ENCODE measurements around the gene BCHE. TPM values are rescaled to one million over a fixed set of nuclear protein-coding genes. Genes with fewer than 3 reads are reported as not detected.

BCHE gene
- total and polyA plus RNA-seq, 4 donors, result 0.08 to 4.3 (median 1.1) TPM

DNA sequence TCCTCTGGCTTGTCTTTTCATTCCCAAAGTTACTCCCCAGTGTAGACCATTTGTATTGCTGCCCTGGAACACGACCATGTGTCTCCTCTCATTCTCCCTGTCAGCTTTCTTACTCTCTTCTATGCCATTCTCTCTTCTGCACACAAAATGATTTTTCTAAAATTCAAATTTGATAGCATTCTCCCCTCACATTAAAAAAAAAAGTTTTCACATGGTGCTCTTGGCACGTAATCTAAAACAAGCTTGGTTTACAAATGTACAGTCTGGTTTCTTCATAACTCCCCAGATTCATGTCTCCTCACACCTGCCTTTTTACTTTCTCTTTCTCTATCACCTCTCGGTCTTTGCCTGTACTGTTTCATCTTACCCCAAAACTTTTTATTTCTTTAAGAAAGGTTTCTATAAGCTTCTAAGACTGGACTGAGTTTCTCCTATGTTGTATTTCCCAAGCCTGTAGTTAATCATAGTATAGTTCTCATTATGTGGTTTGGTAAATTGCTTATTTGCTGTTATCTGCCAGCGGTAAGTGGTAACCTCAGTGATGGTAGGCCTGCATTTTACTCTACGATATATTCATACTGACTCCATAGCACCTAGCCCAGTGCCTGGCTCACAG, 31.2 kb downstream of the BCHE start:
- H3K36me3 ChIP-seq (ENCODE audit: control insufficient read depth in 1 of 2, insufficient read depth in 2 of 2, low read length in 1 of 2), result no peaks in the 10 kb centered on the region
- no peaks in the 10 kb centered on the region for H3K4me1 ChIP-seq (ENCODE audit: control insufficient read depth in 1 of 2, insufficient read depth in 2 of 2, low read length in 2 of 2)
- no peak overlapping the region for H3K4me3 ChIP-seq (ENCODE audit: low read length in 2 of 2)
- H3K9me3 ChIP-seq (ENCODE audit: control insufficient read depth, low read length), result no peaks in the 10 kb centered on the region
- DNase-seq (no peak), ATAC-seq (ENCODE audit: low FRiP score) (no peak)
- no peak overlapping the region for H3K27ac ChIP-seq (ENCODE audit: low read depth in 1 of 2, low read length in 2 of 2)
- intact Hi-C loops (cut with DNase I), result no loop called here
- no peaks in the 10 kb centered on the region for H3K27me3 ChIP-seq (ENCODE audit: control insufficient read depth in 1 of 2, insufficient read depth in 2 of 2, low read length in 1 of 2)
- 49 to 54% methylated on average over 5 of the region's 5 CpGs for WGBS, 2 donors

DNA sequence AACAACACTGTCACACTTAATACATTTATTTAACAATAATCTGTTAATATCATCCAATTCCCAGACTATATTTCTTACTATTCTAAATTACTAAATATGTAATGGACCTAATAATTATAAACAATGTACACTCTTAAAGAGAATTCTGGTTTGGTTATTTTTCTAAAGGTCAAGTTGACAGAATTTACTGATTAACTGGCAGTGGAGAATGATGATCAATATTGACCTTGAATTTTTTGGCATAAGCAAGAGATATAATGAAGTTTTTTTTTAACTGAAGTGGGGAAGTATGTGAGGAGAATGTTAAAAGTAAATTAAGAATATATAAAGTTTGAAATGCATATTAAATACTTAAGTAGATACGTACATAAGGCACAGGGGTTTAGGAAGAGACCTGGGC, 33.8 kb downstream of the BCHE start:
- ATAC-seq (ENCODE audit: low FRiP score), result no peak
- no peaks in the 10 kb centered on the region for H3K27me3 ChIP-seq (ENCODE audit: control insufficient read depth in 1 of 2, insufficient read depth in 2 of 2, low read length in 1 of 2)
- WGBS, 2 donors, result 91% methylated on average over 1 of the region's 1 CpG
- intact Hi-C loops (cut with DNase I), result no loop called here
- H3K36me3 ChIP-seq (ENCODE audit: control insufficient read depth in 1 of 2, insufficient read depth in 2 of 2, low read length in 1 of 2), result no peaks in the 10 kb centered on the region
- no peaks in the 10 kb centered on the region for H3K9me3 ChIP-seq (ENCODE audit: control insufficient read depth, low read length)
- no peaks in the 10 kb centered on the region for H3K4me1 ChIP-seq (ENCODE audit: control insufficient read depth in 1 of 2, insufficient read depth in 2 of 2, low read length in 2 of 2)
- DNase-seq, result no peak
- no peak overlapping the region for H3K27ac ChIP-seq (ENCODE audit: low read depth in 1 of 2, low read length in 2 of 2)
- H3K4me3 ChIP-seq (ENCODE audit: low read length in 2 of 2), result no peak overlapping the region

DNA sequence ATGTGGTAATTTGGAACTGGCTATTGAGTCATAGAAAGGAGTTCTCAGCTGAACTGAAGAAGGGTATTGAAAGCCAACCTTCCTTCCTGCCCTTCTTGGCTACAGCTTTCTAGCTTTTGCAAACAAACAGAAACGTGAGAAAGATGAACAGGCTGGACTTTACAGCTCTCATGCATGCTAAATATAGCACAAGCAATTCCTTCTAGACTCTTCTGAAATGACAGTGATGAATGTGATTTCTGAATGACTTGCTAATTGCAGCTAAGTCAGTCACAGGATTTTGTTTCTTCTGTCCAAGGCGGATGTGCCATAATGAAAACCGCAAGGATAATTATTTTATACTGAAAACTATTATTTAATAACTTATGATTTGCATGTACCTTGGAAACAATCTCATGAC, 36.3 kb downstream of the BCHE start:
- Histone ChIP-seq H3K27ac (ENCODE audit: low read depth in 1 of 2, low read length in 2 of 2) (no peak overlapping the region), H3K9me3 (ENCODE audit: control insufficient read depth, low read length) (no peaks in the 10 kb centered on the region), H3K4me1 (ENCODE audit: control insufficient read depth in 1 of 2, insufficient read depth in 2 of 2, low read length in 2 of 2) (no peaks in the 10 kb centered on the region), H3K27me3 (ENCODE audit: control insufficient read depth in 1 of 2, insufficient read depth in 2 of 2, low read length in 1 of 2) (no peaks in the 10 kb centered on the region), H3K36me3 (ENCODE audit: control insufficient read depth in 1 of 2, insufficient read depth in 2 of 2, low read length in 1 of 2) (no peaks in the 10 kb centered on the region), H3K4me3 (ENCODE audit: low read length in 2 of 2) (no peak overlapping the region)
- 33 to 38% methylated on average over 3 of the region's 3 CpGs for WGBS, 2 donors
- intact Hi-C loops (cut with DNase I), result no loop called here
- ATAC-seq (ENCODE audit: low FRiP score), result no peak
- no peak for DNase-seq

DNA sequence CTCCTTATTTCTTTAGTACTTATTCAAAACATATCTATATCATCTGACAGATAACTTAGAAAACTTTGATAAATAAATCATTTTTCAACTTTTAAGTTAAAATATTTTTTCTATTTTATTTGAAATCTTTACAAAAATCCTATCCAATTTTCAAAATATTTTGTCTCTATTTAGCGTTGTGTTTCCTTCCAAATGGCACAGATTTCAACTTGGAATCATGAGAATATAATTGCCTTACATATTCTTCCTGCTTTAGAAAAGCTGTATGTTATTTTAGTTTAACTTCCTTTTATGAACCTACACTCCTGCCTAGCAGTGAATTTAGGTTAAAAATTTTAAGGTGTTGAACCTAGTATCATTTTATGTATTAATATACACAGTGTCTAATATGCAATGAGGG, 38.2 kb downstream of the BCHE start:
- H3K36me3 ChIP-seq (ENCODE audit: control insufficient read depth in 1 of 2, insufficient read depth in 2 of 2, low read length in 1 of 2), result no peaks in the 10 kb centered on the region
- DNase-seq, result no peak
- intact Hi-C loops (cut with DNase I), result no loop called here
- ATAC-seq (ENCODE audit: low FRiP score), result no peak
- H3K4me1 ChIP-seq (ENCODE audit: control insufficient read depth in 1 of 2, insufficient read depth in 2 of 2, low read length in 2 of 2), result no peaks in the 10 kb centered on the region
- H3K27me3 ChIP-seq (ENCODE audit: control insufficient read depth in 1 of 2, insufficient read depth in 2 of 2, low read length in 1 of 2), result no peaks in the 10 kb centered on the region
- no peak overlapping the region for H3K27ac ChIP-seq (ENCODE audit: low read depth in 1 of 2, low read length in 2 of 2)
- 23 to 27% methylated on average over 1 of the region's 1 CpG for WGBS, 2 donors
- H3K4me3 ChIP-seq (ENCODE audit: low read length in 2 of 2), result no peak overlapping the region
- no peaks in the 10 kb centered on the region for H3K9me3 ChIP-seq (ENCODE audit: control insufficient read depth, low read length)

DNA sequence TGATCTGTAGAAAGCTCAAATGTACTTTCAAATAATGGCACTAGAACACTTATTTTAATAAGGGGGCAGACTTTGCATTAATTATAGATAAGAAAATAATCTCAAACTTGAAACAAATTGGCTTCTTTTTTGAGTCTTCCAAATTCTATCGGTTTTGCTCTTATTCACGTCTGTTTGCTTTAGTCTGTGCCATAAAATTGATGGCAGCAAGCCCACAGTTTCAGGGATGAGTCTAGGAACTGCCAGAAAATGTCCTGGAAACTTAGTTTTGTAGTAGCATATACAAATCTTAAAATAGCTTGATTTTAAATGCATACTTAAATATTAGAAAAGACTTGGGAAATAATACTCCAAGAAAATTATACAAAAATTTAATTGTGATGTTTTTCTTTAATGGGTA, 39.7 kb downstream of the BCHE start:
- no peak overlapping the region for H3K4me3 ChIP-seq (ENCODE audit: low read length in 2 of 2)
- no peak for ATAC-seq (ENCODE audit: low FRiP score)
- intact Hi-C loops (cut with DNase I), result no loop called here

DNA sequence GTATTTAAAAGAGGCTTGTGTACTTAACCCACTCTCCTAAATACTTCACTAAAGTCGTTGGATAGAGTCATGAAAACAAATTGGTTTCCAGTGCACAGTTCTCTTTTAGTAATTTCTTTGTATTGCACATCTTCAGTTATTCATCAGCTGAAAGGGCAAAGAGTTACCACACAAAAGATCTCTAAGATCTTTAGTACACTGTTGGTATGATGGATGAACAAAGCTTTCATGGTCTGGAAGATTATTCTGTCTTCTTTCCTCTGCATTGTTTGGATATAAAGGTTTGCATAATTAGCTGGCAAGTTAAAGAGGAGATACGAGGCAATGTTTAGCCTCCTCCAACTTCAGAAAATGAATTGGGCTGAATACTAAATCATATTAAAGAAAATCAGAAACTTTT, 40.5 kb downstream of the BCHE start:
- no peaks in the 10 kb centered on the region for H3K4me1 ChIP-seq (ENCODE audit: control insufficient read depth in 1 of 2, insufficient read depth in 2 of 2, low read length in 2 of 2)
- H3K9me3 ChIP-seq (ENCODE audit: control insufficient read depth, low read length), result no peaks in the 10 kb centered on the region
- DNase-seq (no peak), ATAC-seq (ENCODE audit: low FRiP score) (no peak)
- WGBS, 2 donors, result 50 to 56% methylated on average over 2 of the region's 2 CpGs
- no peak overlapping the region for H3K4me3 ChIP-seq (ENCODE audit: low read length in 2 of 2)
- intact Hi-C loops (cut with DNase I), result no loop called here
- H3K36me3 ChIP-seq (ENCODE audit: control insufficient read depth in 1 of 2, insufficient read depth in 2 of 2, low read length in 1 of 2), result no peaks in the 10 kb centered on the region
- H3K27ac ChIP-seq (ENCODE audit: low read depth in 1 of 2, low read length in 2 of 2), result no peak overlapping the region
- no peaks in the 10 kb centered on the region for H3K27me3 ChIP-seq (ENCODE audit: control insufficient read depth in 1 of 2, insufficient read depth in 2 of 2, low read length in 1 of 2)

More for the DNA sequence above, 39.7 kb downstream of the BCHE start:
- no peaks in the 10 kb centered on the region for H3K27me3 ChIP-seq (ENCODE audit: control insufficient read depth in 1 of 2, insufficient read depth in 2 of 2, low read length in 1 of 2)
- 7 to 10% methylated on average over 2 of the region's 2 CpGs for WGBS, 2 donors
- H3K36me3 ChIP-seq (ENCODE audit: control insufficient read depth in 1 of 2, insufficient read depth in 2 of 2, low read length in 1 of 2), result no peaks in the 10 kb centered on the region
- no peaks in the 10 kb centered on the region for H3K4me1 ChIP-seq (ENCODE audit: control insufficient read depth in 1 of 2, insufficient read depth in 2 of 2, low read length in 2 of 2)
- H3K27ac ChIP-seq (ENCODE audit: low read depth in 1 of 2, low read length in 2 of 2), result no peak overlapping the region
- no peak for DNase-seq
- H3K9me3 ChIP-seq (ENCODE audit: control insufficient read depth, low read length), result no peaks in the 10 kb centered on the region

DNA sequence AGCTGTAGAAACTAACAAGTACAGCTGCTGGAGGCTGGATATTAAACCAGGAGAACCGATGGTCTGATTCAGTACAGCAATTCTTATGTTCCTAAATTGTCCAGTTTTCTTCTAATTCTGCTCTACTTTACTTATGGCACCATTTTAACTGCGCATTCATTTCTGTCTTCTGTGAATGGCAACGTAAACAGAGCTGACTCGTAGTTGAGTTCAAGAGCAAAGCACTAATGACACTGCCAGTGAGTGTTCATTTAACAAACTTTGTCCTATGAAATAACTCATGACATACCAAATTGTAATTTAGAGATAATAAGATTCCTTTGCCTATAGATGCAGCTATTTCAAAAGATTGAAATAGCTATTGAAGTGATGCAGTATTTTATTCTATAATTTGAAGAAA, 48.7 kb downstream of the BCHE start:
- Histone ChIP-seq H3K9me3 (ENCODE audit: control insufficient read depth, low read length) (no peaks in the 10 kb centered on the region), H3K27me3 (ENCODE audit: control insufficient read depth in 1 of 2, insufficient read depth in 2 of 2, low read length in 1 of 2) (no peaks in the 10 kb centered on the region), H3K36me3 (ENCODE audit: control insufficient read depth in 1 of 2, insufficient read depth in 2 of 2, low read length in 1 of 2) (no peaks in the 10 kb centered on the region), H3K27ac (ENCODE audit: low read depth in 1 of 2, low read length in 2 of 2) (no peak overlapping the region), H3K4me3 (ENCODE audit: low read length in 2 of 2) (no peak overlapping the region), H3K4me1 (ENCODE audit: control insufficient read depth in 1 of 2, insufficient read depth in 2 of 2, low read length in 2 of 2) (no peaks in the 10 kb centered on the region)
- WGBS, 2 donors, result 56% methylated on average over 4 of the region's 4 CpGs
- DNase-seq (no peak), ATAC-seq (ENCODE audit: low FRiP score) (no peak)
- intact Hi-C loops (cut with DNase I), result no loop called here

DNA sequence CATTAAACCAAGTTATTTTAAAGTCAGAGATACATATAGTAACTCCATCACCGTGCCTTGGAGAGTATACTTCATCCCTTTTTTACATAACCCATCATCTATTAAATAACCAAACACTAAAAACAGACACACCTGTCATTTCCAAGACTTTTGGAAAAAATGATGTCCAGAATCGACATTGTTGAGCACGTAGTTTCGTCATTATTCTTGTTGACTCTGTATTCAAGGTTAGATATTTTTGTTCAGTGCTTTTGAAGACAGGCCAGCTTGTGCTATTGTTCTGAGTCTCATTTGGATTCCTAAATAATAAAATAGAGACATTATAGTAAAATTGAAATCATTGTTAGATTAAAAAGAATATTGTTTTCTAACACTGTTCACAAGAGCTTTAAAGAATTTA, 51.2 kb downstream of the BCHE start:
- Histone ChIP-seq H3K27ac (ENCODE audit: low read depth in 1 of 2, low read length in 2 of 2) (no peak overlapping the region), H3K36me3 (ENCODE audit: control insufficient read depth in 1 of 2, insufficient read depth in 2 of 2, low read length in 1 of 2) (no peaks in the 10 kb centered on the region), H3K4me3 (ENCODE audit: low read length in 2 of 2) (no peak overlapping the region), H3K27me3 (ENCODE audit: control insufficient read depth in 1 of 2, insufficient read depth in 2 of 2, low read length in 1 of 2) (no peaks in the 10 kb centered on the region), H3K4me1 (ENCODE audit: control insufficient read depth in 1 of 2, insufficient read depth in 2 of 2, low read length in 2 of 2) (no peaks in the 10 kb centered on the region), H3K9me3 (ENCODE audit: control insufficient read depth, low read length) (no peaks in the 10 kb centered on the region)
- no peak for ATAC-seq (ENCODE audit: low FRiP score)
- intact Hi-C loops (cut with DNase I), result no loop called here
- 81 to 82% methylated on average over 4 of the region's 4 CpGs for WGBS, 2 donors
- DNase-seq, result no peak

DNA sequence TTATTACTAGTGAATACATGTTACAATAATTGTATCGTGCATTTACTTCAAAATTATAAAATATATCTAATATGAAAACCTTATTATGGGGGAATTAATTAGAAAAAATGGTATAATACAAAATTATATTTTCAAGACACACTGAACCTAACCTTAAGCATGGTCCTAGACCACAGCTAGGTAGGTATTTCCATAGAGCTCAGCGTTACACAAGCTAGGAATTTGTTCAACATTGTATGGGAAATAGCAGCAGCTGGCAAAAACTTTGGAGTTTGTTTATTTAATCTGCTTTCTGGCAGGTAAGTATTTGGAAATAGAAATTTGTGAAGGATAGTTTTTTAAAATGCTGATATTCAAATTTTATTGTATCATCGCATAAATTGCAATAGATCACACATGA, 52.9 kb downstream of the BCHE start:
- no peak overlapping the region for H3K27ac ChIP-seq (ENCODE audit: low read depth in 1 of 2, low read length in 2 of 2)
- ATAC-seq (ENCODE audit: low FRiP score), result no peak
- H3K27me3 ChIP-seq (ENCODE audit: control insufficient read depth in 1 of 2, insufficient read depth in 2 of 2, low read length in 1 of 2), result no peaks in the 10 kb centered on the region

More for the DNA sequence above, 52.9 kb downstream of the BCHE start:
- intact Hi-C loops (cut with DNase I), result no loop called here
- no peaks in the 10 kb centered on the region for H3K36me3 ChIP-seq (ENCODE audit: control insufficient read depth in 1 of 2, insufficient read depth in 2 of 2, low read length in 1 of 2)
- no peak overlapping the region for H3K4me3 ChIP-seq (ENCODE audit: low read length in 2 of 2)
- DNase-seq, result no peak
- H3K4me1 ChIP-seq (ENCODE audit: control insufficient read depth in 1 of 2, insufficient read depth in 2 of 2, low read length in 2 of 2), result no peaks in the 10 kb centered on the region
- 82 to 84% methylated on average over 3 of the region's 3 CpGs for WGBS, 2 donors
- H3K9me3 ChIP-seq (ENCODE audit: control insufficient read depth, low read length), result no peaks in the 10 kb centered on the region
